ENCODE results near the gene RCCD1.

- TF ChIP-seq CTCF (IDR thresholded peaks at IDR 0.05; ENCODE audit: low read length): no peak
- TF ChIP-seq EZH2 (IDR thresholded peaks at IDR 0.05; ENCODE audit: borderline replicate concordance, low read length): no peak
Observed at GRCh38 chr15:90905306-90906180, 49.1 kb upstream of the RCCD1 start.
